Chondrocyte (in vitro differentiated cells): Measurements from ENCODE around the gene HDDC3. TPM values are rescaled to one million over a fixed set of nuclear protein-coding genes. Genes with fewer than 3 reads are reported as not detected.

Experiments used
- DNase-seq: peaks from one replicate; pipeline ENCODE4 v3.0.0; 2021; ENCODE audit warnings: mixed read lengths, low spot score
- H3K27ac Mint-ChIP-seq: one replicate; pipeline ENCODE4 v1.8.0; 2021; ENCODE audit warnings: mild to moderate bottlenecking, moderate library complexity, mixed read lengths; ENCODE audit not compliant: unreplicated experiment
- H3K27me3 Mint-ChIP-seq: 2 replicates; pipeline ENCODE4 v1.8.0; 2021; ENCODE audit warnings: low read depth, mixed read lengths
- H3K36me3 Mint-ChIP-seq: 2 replicates; pipeline ENCODE4 v1.8.0; 2021; ENCODE audit warnings: low read depth, mixed read lengths
- H3K4me1 Mint-ChIP-seq: 2 replicates; pipeline ENCODE4 v1.8.0; 2021; ENCODE audit warnings: low read depth, mild to moderate bottlenecking, mixed read lengths
- H3K4me3 Mint-ChIP-seq: one replicate; pipeline ENCODE4 v1.8.0; 2021; ENCODE audit warnings: mild to moderate bottlenecking, moderate library complexity, mixed read lengths; ENCODE audit not compliant: unreplicated experiment
- H3K9me3 Mint-ChIP-seq: 2 replicates; pipeline ENCODE4 v1.8.0; 2021; ENCODE audit warnings: low read depth, mixed read lengths
- CTCF ChIP-seq: fragments of 200-600 bp; sonication (generic); IDR thresholded peaks from 2 replicates; pipeline ENCODE4 v1.5.0; 2021; ENCODE audit warnings: antibody characterized with exemption, mild to moderate bottlenecking, moderate library complexity
- total RNA-seq: library from RNA; stranded (reverse); gene quantifications from 3 replicates; pipeline ENCODE4 v1.2.1, GENCODE V29; 2021

The HDDC3 gene
- total RNA-seq, 1 donor from 2014 or later = 10.8 TPM

- Mint-ChIP-seq H3K27ac (no peak overlapping the region), H3K36me3 (peaks cover 14% of the 10 kb centered on the region), H3K4me1 (peaks cover 16% of the 10 kb centered on the region), H3K9me3 (no peaks in the 10 kb centered on the region), H3K4me3 (no peak overlapping the region), H3K27me3 (no peaks in the 10 kb centered on the region)
- TF ChIP-seq CTCF = no peak
- peak; percentile 88 for DNase-seq
Observed at GRCh38 chr15:90881978-90882721, 50.2 kb downstream of the HDDC3 start.

GRCh38 chr15:90881181-90881977, 51.0 kb downstream of the HDDC3 start:
- H3K4me1 Mint-ChIP-seq = peaks cover 16% of the 10 kb centered on the region
- peaks cover 22% of the 10 kb centered on the region for H3K36me3 Mint-ChIP-seq
- H3K9me3 Mint-ChIP-seq = no peaks in the 10 kb centered on the region
- H3K27ac Mint-ChIP-seq = no peak overlapping the region
- peak; percentile 94 for DNase-seq
- TF ChIP-seq CTCF = no peak
- no peak overlapping the region for H3K4me3 Mint-ChIP-seq
- H3K27me3 Mint-ChIP-seq = no peaks in the 10 kb centered on the region

GRCh38 chr15:90880381-90881145, 51.8 kb downstream of the HDDC3 start:
- Mint-ChIP-seq H3K36me3 (peaks cover 23% of the 10 kb centered on the region), H3K9me3 (no peaks in the 10 kb centered on the region), H3K4me1 (peaks cover 9% of the 10 kb centered on the region), H3K4me3 (no peak overlapping the region), H3K27me3 (no peaks in the 10 kb centered on the region), H3K27ac (no peak overlapping the region)
- TF ChIP-seq CTCF = no peak
- DNase-seq = peak; percentile 85

Other genes with a start within 250 kb of the HDDC3 start
- gene BLM, start 215.2 kb downstream of the HDDC3 start, total RNA-seq = 2.3 to 4.1 TPM (median 3.5 TPM) in 3 replicates
- 66.2 to 118 TPM (median 71.1 TPM) in 3 replicates for gene FURIN, start 64.0 kb downstream of the HDDC3 start, total RNA-seq
- gene FES, start 48.0 kb downstream of the HDDC3 start, total RNA-seq = 2.4 to 2.7 TPM (median 2.4 TPM) in 3 replicates
- gene MAN2A2, start 29.2 kb downstream of the HDDC3 start, total RNA-seq = 49.4 to 57.0 TPM (median 51.4 TPM) in 3 replicates
- gene UNC45A, start 2.7 kb upstream of the HDDC3 start, total RNA-seq = 70.9 to 85.7 TPM (median 73.2 TPM) in 3 replicates
- gene RCCD1, start 22.3 kb upstream of the HDDC3 start, total RNA-seq = 13.2 to 14.3 TPM (median 14.2 TPM) in 3 replicates
- 29.6 to 41.7 TPM (median 32.5 TPM) in 3 replicates for gene PRC1, start 62.0 kb upstream of the HDDC3 start, total RNA-seq
- gene VPS33B, start 90.0 kb upstream of the HDDC3 start, total RNA-seq = 10.7 to 13.6 TPM (median 11.4 TPM) in 3 replicates
- not detected in 3 replicates for gene SV2B, start 167.7 kb upstream of the HDDC3 start, total RNA-seq